Testis (tissue), 5 donors: Measurements from ENCODE around the gene LHFPL5. TPM values are rescaled to one million over a fixed set of nuclear protein-coding genes. Genes with fewer than 3 reads are reported as not detected.

Source experiments
- DNase-seq: peaks from one replicate; pipeline ENCODE4 v3.0.0-alpha.2; 2019
- H3K27ac ChIP-seq, 2 donors: fragments of 200-600 bp; sonication (generic); one replicate each; pipeline ENCODE4 v1.5.1; 2019
- H3K27me3 ChIP-seq: fragments of 200-600 bp; sonication (generic); one replicate; pipeline ENCODE4 v1.5.1; 2019
- H3K36me3 ChIP-seq: fragments of 200-600 bp; sonication (generic); one replicate; pipeline ENCODE4 v1.5.1; 2017; ENCODE audit warnings: low read depth; ENCODE audit errors: missing control alignments
- H3K4me1 ChIP-seq: fragments of 200-600 bp; sonication (generic); one replicate; pipeline ENCODE4 v1.5.1; 2019
- H3K4me3 ChIP-seq, 2 donors: fragments of 200-600 bp; sonication (generic); one replicate each; pipeline ENCODE4 v1.5.1; 2017 to 2019
- H3K9me3 ChIP-seq: fragments of 200-600 bp; sonication (generic); one replicate; pipeline ENCODE4 v1.5.1; 2017
- CTCF ChIP-seq, 3 experiments: fragments of 450-650 bp in 2 of 3; fragments of 200-600 bp in 1 of 3; sonication (generic) in 1 of 3; IDR thresholded peaks; one replicate each; pipeline ENCODE4 v1.5.1; 2016 to 2019; ENCODE audit warnings: antibody characterized with exemption in 3 of 3, mild to moderate bottlenecking in 2 of 3, moderate library complexity in 1 of 3
- POLR2A ChIP-seq: fragments of 450-650 bp; IDR thresholded peaks from one replicate; pipeline ENCODE4 v1.6.1; 2017; ENCODE audit warnings: antibody characterized with exemption, mild to moderate bottlenecking, moderate library complexity
- WGBS, 2 donors: methylation state at CpG; one replicate each; pipeline ENCODE4 v1.1.5; 2018; 5-methylcytosine and 5-hydroxymethylcytosine counted together
- intact Hi-C: fragments of 100-400 bp; cut with DNase I; formaldehyde crosslinking; loops from one replicate; pipeline ENCODE4 v1.15.1; 2023; ENCODE audit warnings: low total_unique reads
- long read RNA-seq, 2 donors: transcript quantifications; one replicate each; lab custom pipeline, GENCODE V29; 2026
- polyA plus RNA-seq: library from polyadenylated mRNA; stranded (reverse); fragments of 350-450 nt; fragmentation: Illumina TruSeq; extraction: RNeasy Lipid Tissue Mini Kit (QIAGEN cat#74804); gene quantifications from one replicate; pipeline ENCODE4 v1.2.3, GENCODE V29; 2014; ENCODE audit warnings: low read depth, low replicate concordance; ENCODE audit not compliant: insufficient read depth
- total RNA-seq, 2 donors: library from RNA; depleted of rRNA; stranded (reverse); fragments of >200 nt; gene quantifications; one replicate each; pipeline ENCODE4 v1.2.3, GENCODE V29; 2016

The LHFPL5 gene
- total RNA-seq: under 1 TPM; 0.24 to 0.50 TPM
- polyA plus RNA-seq: not detected
- long read RNA-seq, donor 1, partial matches to known transcripts: 54 of 54 reads
- long read RNA-seq, donor 1, other reads (novel, unspliced or antisense): 0 of 54 reads
- long read RNA-seq, donor 2: 0 reads

DNA sequence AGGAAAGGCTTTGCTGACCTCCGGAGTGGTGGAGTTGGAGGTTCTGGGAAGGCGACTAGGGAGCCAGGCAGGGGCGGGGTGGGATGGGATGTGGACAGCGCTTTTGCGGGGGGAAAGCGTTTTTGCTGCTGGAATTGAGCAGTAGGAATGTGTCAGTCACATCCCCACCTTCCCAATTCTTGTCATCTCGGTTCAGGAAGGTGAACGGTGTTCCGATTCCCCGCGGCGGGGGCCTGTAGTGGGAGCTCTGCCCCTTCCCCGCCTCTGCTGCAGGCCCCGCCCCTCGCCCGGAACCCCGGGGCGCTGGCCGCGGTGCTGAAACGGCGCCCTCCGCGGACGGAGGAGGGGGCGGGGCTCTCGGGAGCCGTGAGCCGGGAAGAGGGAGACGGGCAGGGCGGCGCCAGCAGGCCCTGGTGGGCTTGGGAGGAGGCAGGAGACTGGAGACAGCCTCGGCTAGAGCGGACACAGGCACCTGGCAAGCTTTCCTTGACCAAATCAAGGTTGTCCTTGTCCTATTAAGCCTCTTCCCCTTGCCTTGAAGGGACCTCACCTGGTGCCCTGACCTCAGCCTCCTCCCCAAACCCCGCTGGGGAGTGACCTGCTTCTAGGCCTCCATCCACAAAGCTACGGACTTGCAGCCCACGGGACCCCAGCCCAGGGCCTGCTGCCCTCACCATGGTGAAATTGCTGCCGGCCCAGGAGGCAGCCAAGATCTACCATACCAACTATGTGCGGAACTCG lies at the start of gene LHFPL5:
TSS of gene LHFPL5 (plus strand) at position 357 of the 741 bp plus-strand sequence. CDS start at position 676, 319 bp downstream.
- Histone ChIP-seq H3K4me3 (peak within 1 kb of the TSS in 1 of 2 donors; percentile 48), H3K36me3 (no peaks in the 10 kb centered on the region), H3K27me3 (no peaks in the 10 kb centered on the region), H3K27ac (no peak within 1 kb of the TSS), H3K9me3 (no peaks in the 10 kb centered on the region), H3K4me1 (no peaks in the 10 kb centered on the region)
- 9% methylated on average over 35 to 39 of the region's 40 CpGs for WGBS, 2 donors
- peak; percentile 60 for DNase-seq
- intact Hi-C loops: no loop called here
- TF ChIP-seq POLR2A: no peak
- no peak for TF ChIP-seq CTCF (IDR thresholded peaks at IDR 0.05)

- H3K36me3 ChIP-seq: no peaks in the 10 kb centered on the region
- 67 to 73% methylated on average over 10 of the region's 10 CpGs for WGBS, 2 donors
- no peak overlapping the region for H3K27ac ChIP-seq
- no peaks in the 10 kb centered on the region for H3K9me3 ChIP-seq
- intact Hi-C loops: no loop called here
- H3K4me1 ChIP-seq: peaks cover 4% of the 10 kb centered on the region
- DNase-seq: no peak
- TF ChIP-seq POLR2A (no peak), CTCF (IDR thresholded peaks at IDR 0.05) (no peak)
- no peaks in the 10 kb centered on the region for H3K27me3 ChIP-seq
- no peak overlapping the region for H3K4me3 ChIP-seq
These were observed 47.6 kb upstream of the LHFPL5 start for GRCh38 chr6:35757456-35758123.

GRCh38 chr6:35759426-35759825 lies 45.7 kb upstream of the LHFPL5 start:
- Histone ChIP-seq H3K4me1 (peaks cover 4% of the 10 kb centered on the region), H3K27ac (no peak overlapping the region), H3K4me3 (no peak overlapping the region), H3K36me3 (no peaks in the 10 kb centered on the region), H3K9me3 (no peaks in the 10 kb centered on the region), H3K27me3 (no peaks in the 10 kb centered on the region)
- no peak for DNase-seq
- WGBS, 2 donors: 69 to 72% methylated on average over 3 of the region's 3 CpGs
- intact Hi-C loops: no loop called here
- TF ChIP-seq CTCF (IDR thresholded peaks at IDR 0.05): no peak
- TF ChIP-seq POLR2A: no peak

DNA sequence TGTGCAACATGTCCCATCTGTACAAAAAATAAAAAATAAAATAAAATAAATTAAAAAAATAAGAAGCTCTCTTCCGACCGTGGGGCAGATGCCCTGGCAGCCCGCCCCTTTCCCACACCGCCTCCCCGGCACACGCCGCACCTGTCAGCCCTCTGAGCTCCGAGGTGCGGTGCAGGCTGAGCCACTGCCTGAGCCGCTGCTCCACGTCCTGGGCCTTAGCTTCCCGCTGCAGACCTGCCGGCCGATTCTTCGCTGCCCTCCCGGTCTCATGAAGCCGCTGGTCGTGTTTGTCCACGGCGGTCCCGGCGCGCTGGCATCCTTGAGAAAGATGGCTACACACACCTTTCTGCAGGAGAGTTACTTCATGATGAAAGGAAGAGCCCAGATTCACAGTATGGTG lies 39.4 kb upstream of the LHFPL5 start:
- Histone ChIP-seq H3K4me3 (no peak overlapping the region), H3K36me3 (no peaks in the 10 kb centered on the region), H3K27me3 (no peaks in the 10 kb centered on the region), H3K4me1 (no peaks in the 10 kb centered on the region), H3K9me3 (no peaks in the 10 kb centered on the region), H3K27ac (no peak overlapping the region)
- TF ChIP-seq POLR2A (no peak), CTCF (IDR thresholded peaks at IDR 0.05) (no peak)
- DNase-seq: no peak
- WGBS, 2 donors: 66 to 76% methylated on average over 23 of the region's 23 CpGs
- intact Hi-C loops: no loop called here
